ENCODE results near the gene MPRIP.

The MPRIP gene

DNA sequence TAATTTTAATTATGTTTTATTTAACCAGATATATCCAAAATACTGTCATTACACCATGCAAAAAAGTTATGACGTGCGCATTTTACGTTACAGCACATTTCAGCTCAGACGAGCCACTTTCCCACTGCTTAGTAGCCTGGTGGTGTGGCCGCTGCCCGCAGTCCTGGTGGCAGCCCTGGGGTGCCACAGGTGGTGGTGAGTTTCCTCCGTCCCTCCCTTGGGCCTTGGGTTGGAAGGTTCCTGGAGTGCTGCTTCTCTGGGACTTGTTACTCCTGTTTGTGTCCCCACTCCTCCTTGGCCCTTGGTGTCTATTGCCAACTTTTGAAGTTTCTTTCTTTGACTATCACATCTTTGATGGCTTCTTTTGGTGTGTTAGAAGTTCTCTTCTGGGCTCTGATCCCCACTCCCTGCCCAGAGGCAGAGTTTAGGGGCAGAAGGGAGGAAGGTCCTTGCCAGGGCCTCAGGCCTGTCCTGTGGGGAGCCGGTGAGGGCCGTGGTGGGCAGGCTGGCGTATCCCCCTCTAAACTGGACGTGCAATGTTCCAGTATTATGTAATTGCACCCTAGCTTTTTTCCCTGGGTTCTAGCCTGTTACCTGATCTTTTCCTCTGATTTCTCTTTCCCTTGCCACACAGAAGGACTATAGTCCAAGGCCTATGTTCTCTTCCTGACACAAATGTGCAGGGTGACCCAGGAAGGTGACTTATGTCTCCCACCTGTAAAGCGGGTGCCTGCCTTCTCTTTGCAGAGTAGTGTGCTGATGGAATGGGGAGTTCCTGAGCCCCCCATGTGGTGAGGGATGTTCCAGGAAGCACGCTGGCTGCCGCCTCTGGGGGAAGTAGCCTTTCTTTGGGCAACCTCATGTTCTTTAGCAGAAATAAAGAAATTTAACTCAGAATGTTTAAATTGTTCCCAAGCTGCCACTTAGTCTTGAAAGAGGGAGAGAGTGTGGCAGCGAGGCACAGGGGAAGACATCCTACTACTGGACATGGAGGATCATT, 8.4 kb downstream of the MPRIP start:
- peak overlapping the region; percentile 81 to 86 for H3K27ac ChIP-seq (ENCODE audit: low read depth in 2 of 2, low read length in 2 of 2)
- no peaks in the 10 kb centered on the region for H3K9me3 ChIP-seq (ENCODE audit: control insufficient read depth in 2 of 2, low read length in 2 of 2)
- H3K27me3 ChIP-seq (ENCODE audit: control insufficient read depth in 2 of 2, insufficient read depth in 2 of 2, low read length in 2 of 2): no peaks in the 10 kb centered on the region
- H3K4me3 ChIP-seq (ENCODE audit: low read length in 2 of 2): no peak overlapping the region
- no peak overlapping the region for H3K9ac ChIP-seq (ENCODE audit: low read depth in 1 of 2, low read length in 2 of 2)
- peaks cover 0 to 3% of the 10 kb centered on the region in 2 donors for H3K36me3 ChIP-seq (ENCODE audit: control insufficient read depth in 2 of 2, insufficient read depth in 2 of 2, low read length in 2 of 2)
- H3K4me1 ChIP-seq (ENCODE audit: control insufficient read depth in 2 of 2, insufficient read depth in 2 of 2, low read length in 2 of 2): peaks cover 27 to 32% of the 10 kb centered on the region in 2 donors

GRCh38 chr17:17051380-17051779, 9.1 kb downstream of the MPRIP start:
- Histone ChIP-seq H3K36me3 (ENCODE audit: control insufficient read depth in 2 of 2, insufficient read depth in 2 of 2, low read length in 2 of 2) (peaks cover 0 to 3% of the 10 kb centered on the region in 2 donors), H3K27ac (ENCODE audit: low read depth in 2 of 2, low read length in 2 of 2) (peak overlapping the region; percentile 81 to 86), H3K27me3 (ENCODE audit: control insufficient read depth in 2 of 2, insufficient read depth in 2 of 2, low read length in 2 of 2) (no peaks in the 10 kb centered on the region), H3K9me3 (ENCODE audit: control insufficient read depth in 2 of 2, low read length in 2 of 2) (no peaks in the 10 kb centered on the region), H3K4me3 (ENCODE audit: low read length in 2 of 2) (peak overlapping the region in 1 of 2 donors; percentile 31), H3K4me1 (ENCODE audit: control insufficient read depth in 2 of 2, insufficient read depth in 2 of 2, low read length in 2 of 2) (peaks cover 27 to 32% of the 10 kb centered on the region in 2 donors), H3K9ac (ENCODE audit: low read depth in 1 of 2, low read length in 2 of 2) (peak overlapping the region in 1 of 2 donors; percentile 52)

- Histone ChIP-seq H3K27me3 (ENCODE audit: control insufficient read depth in 2 of 2, insufficient read depth in 2 of 2, low read length in 2 of 2) (no peaks in the 10 kb centered on the region), H3K9ac (ENCODE audit: low read depth in 1 of 2, low read length in 2 of 2) (peak overlapping the region; percentile 16 to 52), H3K27ac (ENCODE audit: low read depth in 2 of 2, low read length in 2 of 2) (peak overlapping the region; percentile 81 to 86), H3K4me3 (ENCODE audit: low read length in 2 of 2) (peak overlapping the region; percentile 6 to 31), H3K36me3 (ENCODE audit: control insufficient read depth in 2 of 2, insufficient read depth in 2 of 2, low read length in 2 of 2) (peaks cover 0 to 3% of the 10 kb centered on the region in 2 donors), H3K9me3 (ENCODE audit: control insufficient read depth in 2 of 2, low read length in 2 of 2) (no peaks in the 10 kb centered on the region), H3K4me1 (ENCODE audit: control insufficient read depth in 2 of 2, insufficient read depth in 2 of 2, low read length in 2 of 2) (peaks cover 27 to 32% of the 10 kb centered on the region in 2 donors)
These were observed 9.7 kb downstream of the MPRIP start for GRCh38 chr17:17051791-17052461.

DNA sequence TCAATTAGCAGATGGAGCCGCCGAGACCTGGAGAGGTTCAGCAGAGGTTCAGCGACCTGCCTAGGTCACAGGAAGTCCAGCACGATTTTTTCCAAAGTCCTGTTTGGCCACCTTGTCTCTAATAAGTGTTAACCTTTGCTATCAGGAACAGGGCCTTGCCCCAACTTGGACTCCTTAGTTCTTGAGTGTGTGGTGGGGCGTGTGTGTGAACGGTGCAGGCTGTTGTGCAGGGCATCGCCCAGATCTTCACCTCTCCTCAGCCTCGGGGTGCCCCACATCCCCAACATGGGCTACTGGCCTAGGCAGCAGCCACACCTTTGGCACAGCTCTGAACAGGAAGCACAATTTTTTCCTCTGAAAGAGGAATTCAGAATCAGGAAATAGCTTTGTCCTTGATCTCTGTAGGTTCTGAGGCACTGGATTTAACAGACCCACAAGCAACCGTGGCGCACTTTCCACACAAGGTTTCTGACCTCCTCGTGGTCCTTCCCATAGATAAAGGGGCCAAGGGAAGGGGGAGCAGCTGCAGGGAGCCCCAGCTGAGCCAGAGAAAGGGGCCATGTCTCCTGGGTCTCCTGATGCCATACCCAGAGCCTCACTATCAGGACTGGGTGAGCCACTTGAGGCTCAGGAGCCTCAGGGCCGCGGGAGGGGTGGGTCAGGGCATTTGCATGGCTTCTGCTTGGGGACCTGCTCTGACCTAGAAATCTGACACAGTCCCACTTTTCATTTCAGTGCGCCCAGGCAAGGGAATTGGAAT, 10.4 kb downstream of the MPRIP start:
- Histone ChIP-seq H3K4me3 (ENCODE audit: low read length in 2 of 2) (peak overlapping the region in 1 of 2 donors; percentile 31), H3K27ac (ENCODE audit: low read depth in 2 of 2, low read length in 2 of 2) (peak overlapping the region; percentile 81 to 86), H3K9me3 (ENCODE audit: control insufficient read depth in 2 of 2, low read length in 2 of 2) (no peaks in the 10 kb centered on the region), H3K27me3 (ENCODE audit: control insufficient read depth in 2 of 2, insufficient read depth in 2 of 2, low read length in 2 of 2) (no peaks in the 10 kb centered on the region), H3K9ac (ENCODE audit: low read depth in 1 of 2, low read length in 2 of 2) (peak overlapping the region; percentile 14 to 16), H3K4me1 (ENCODE audit: control insufficient read depth in 2 of 2, insufficient read depth in 2 of 2, low read length in 2 of 2) (peaks cover 27 to 32% of the 10 kb centered on the region in 2 donors), H3K36me3 (ENCODE audit: control insufficient read depth in 2 of 2, insufficient read depth in 2 of 2, low read length in 2 of 2) (peaks cover 0 to 8% of the 10 kb centered on the region in 2 donors)

GRCh38 chr17:17053446-17054379, 11.5 kb downstream of the MPRIP start:
- no peak overlapping the region for H3K9ac ChIP-seq (ENCODE audit: low read depth in 1 of 2, low read length in 2 of 2)
- H3K36me3 ChIP-seq (ENCODE audit: control insufficient read depth in 2 of 2, insufficient read depth in 2 of 2, low read length in 2 of 2): peaks cover 3 to 14% of the 10 kb centered on the region in 2 donors
- peak overlapping the region in 1 of 2 donors; percentile 86 for H3K27ac ChIP-seq (ENCODE audit: low read depth in 2 of 2, low read length in 2 of 2)
- peaks cover 27 to 32% of the 10 kb centered on the region in 2 donors for H3K4me1 ChIP-seq (ENCODE audit: control insufficient read depth in 2 of 2, insufficient read depth in 2 of 2, low read length in 2 of 2)
- no peak overlapping the region for H3K4me3 ChIP-seq (ENCODE audit: low read length in 2 of 2)
- H3K27me3 ChIP-seq (ENCODE audit: control insufficient read depth in 2 of 2, insufficient read depth in 2 of 2, low read length in 2 of 2): no peaks in the 10 kb centered on the region
- no peaks in the 10 kb centered on the region for H3K9me3 ChIP-seq (ENCODE audit: control insufficient read depth in 2 of 2, low read length in 2 of 2)

DNA sequence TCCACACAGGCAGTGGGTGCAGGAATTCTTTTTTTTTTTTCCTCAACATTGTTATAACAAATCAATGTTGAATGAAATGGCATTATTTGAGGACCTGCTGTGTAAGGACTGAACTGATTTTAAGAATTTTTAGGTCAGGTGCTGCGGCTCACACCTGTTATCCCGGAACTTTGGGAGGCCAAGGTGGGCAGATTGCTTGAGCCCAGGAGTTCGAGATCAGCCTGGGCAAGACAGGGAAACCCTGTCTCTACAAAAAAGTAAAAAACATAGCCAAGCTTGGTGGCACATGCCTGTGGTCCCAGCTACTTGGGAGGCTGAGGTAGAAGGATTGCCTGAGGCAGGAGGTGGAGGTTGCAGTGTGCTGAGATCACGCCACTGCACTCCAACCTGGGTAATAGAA, 12.4 kb downstream of the MPRIP start:
- no peaks in the 10 kb centered on the region for H3K9me3 ChIP-seq (ENCODE audit: control insufficient read depth in 2 of 2, low read length in 2 of 2)
- H3K27ac ChIP-seq (ENCODE audit: low read depth in 2 of 2, low read length in 2 of 2): no peak overlapping the region
- H3K27me3 ChIP-seq (ENCODE audit: control insufficient read depth in 2 of 2, insufficient read depth in 2 of 2, low read length in 2 of 2): no peaks in the 10 kb centered on the region
- H3K4me3 ChIP-seq (ENCODE audit: low read length in 2 of 2): no peak overlapping the region
- peaks cover 27 to 32% of the 10 kb centered on the region in 2 donors for H3K4me1 ChIP-seq (ENCODE audit: control insufficient read depth in 2 of 2, insufficient read depth in 2 of 2, low read length in 2 of 2)
- no peak overlapping the region for H3K9ac ChIP-seq (ENCODE audit: low read depth in 1 of 2, low read length in 2 of 2)
- peaks cover 5 to 14% of the 10 kb centered on the region in 2 donors for H3K36me3 ChIP-seq (ENCODE audit: control insufficient read depth in 2 of 2, insufficient read depth in 2 of 2, low read length in 2 of 2)

- Histone ChIP-seq H3K36me3 (ENCODE audit: control insufficient read depth in 2 of 2, insufficient read depth in 2 of 2, low read length in 2 of 2) (peaks cover 5 to 14% of the 10 kb centered on the region in 2 donors), H3K27me3 (ENCODE audit: control insufficient read depth in 2 of 2, insufficient read depth in 2 of 2, low read length in 2 of 2) (no peaks in the 10 kb centered on the region), H3K4me3 (ENCODE audit: low read length in 2 of 2) (no peak overlapping the region), H3K4me1 (ENCODE audit: control insufficient read depth in 2 of 2, insufficient read depth in 2 of 2, low read length in 2 of 2) (peaks cover 27 to 29% of the 10 kb centered on the region in 2 donors), H3K9me3 (ENCODE audit: control insufficient read depth in 2 of 2, low read length in 2 of 2) (no peaks in the 10 kb centered on the region), H3K9ac (ENCODE audit: low read depth in 1 of 2, low read length in 2 of 2) (no peak overlapping the region), H3K27ac (ENCODE audit: low read depth in 2 of 2, low read length in 2 of 2) (peak overlapping the region in 1 of 2 donors; percentile 35)
These were observed 13.3 kb downstream of the MPRIP start for GRCh38 chr17:17055286-17056155.

DNA sequence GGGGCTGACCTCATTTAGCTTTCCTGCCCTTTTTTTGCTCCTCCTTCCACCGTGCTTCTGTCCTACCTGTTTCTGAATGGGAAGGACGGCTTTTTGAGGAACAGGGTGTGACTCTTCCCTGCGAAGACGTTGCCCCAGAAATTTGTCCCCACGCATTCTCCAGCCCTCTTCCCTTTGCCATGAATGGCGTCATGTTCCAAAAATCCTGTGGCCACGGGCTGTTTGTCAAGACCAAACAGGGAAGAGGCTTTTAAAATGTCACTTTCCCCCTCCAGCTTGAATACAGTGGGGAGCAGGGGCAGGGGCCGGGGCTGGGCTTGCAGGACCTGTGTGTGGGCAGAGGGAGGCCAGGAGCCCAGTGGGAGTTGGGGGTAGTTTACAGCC, 13.9 kb downstream of the MPRIP start:
- Histone ChIP-seq H3K4me1 (ENCODE audit: control insufficient read depth in 2 of 2, insufficient read depth in 2 of 2, low read length in 2 of 2) (peaks cover 24 to 27% of the 10 kb centered on the region in 2 donors), H3K9me3 (ENCODE audit: control insufficient read depth in 2 of 2, low read length in 2 of 2) (no peaks in the 10 kb centered on the region), H3K4me3 (ENCODE audit: low read length in 2 of 2) (no peak overlapping the region), H3K36me3 (ENCODE audit: control insufficient read depth in 2 of 2, insufficient read depth in 2 of 2, low read length in 2 of 2) (peaks cover 5 to 14% of the 10 kb centered on the region in 2 donors), H3K27me3 (ENCODE audit: control insufficient read depth in 2 of 2, insufficient read depth in 2 of 2, low read length in 2 of 2) (no peaks in the 10 kb centered on the region), H3K9ac (ENCODE audit: low read depth in 1 of 2, low read length in 2 of 2) (no peak overlapping the region), H3K27ac (ENCODE audit: low read depth in 2 of 2, low read length in 2 of 2) (peak overlapping the region in 1 of 2 donors; percentile 35)

Measured in mucosa of rectum (tissue), 2 donors.